Measurements from ENCODE around the gene NR3C1.

NR3C1 gene

GRCh38 chr5:143274952-143275351, 128.5 kb downstream of the NR3C1 start:
- FAIRE-seq = no peak
- no peak for TF ChIP-seq CTCF (IDR thresholded peaks at IDR 0.05; ENCODE audit: insufficient read depth, missing control alignments)

GRCh38 chr5:143271431-143271830, 132.1 kb downstream of the NR3C1 start:
- no peak for TF ChIP-seq CTCF (IDR thresholded peaks at IDR 0.05; ENCODE audit: insufficient read depth, missing control alignments)
- no peak for FAIRE-seq
- DNase-seq (ENCODE audit: insufficient read length, low spot score) = no peak

More at GRCh38 chr5:143274952-143275351, 128.5 kb downstream of the NR3C1 start:
- DNase-seq (ENCODE audit: insufficient read length, low spot score) = no peak

GRCh38 chr5:143268388-143268787, 135.1 kb downstream of the NR3C1 start:
- DNase-seq (ENCODE audit: insufficient read length, low spot score) (no peak), FAIRE-seq (no peak)
- no peak for TF ChIP-seq CTCF (IDR thresholded peaks at IDR 0.05; ENCODE audit: insufficient read depth, missing control alignments)

- no peak for TF ChIP-seq CTCF (IDR thresholded peaks at IDR 0.05; ENCODE audit: insufficient read depth, missing control alignments)
- DNase-seq (ENCODE audit: insufficient read length, low spot score) (no peak), FAIRE-seq (no peak)
Measured at GRCh38 chr5:143267186-143267585, 136.3 kb downstream of the NR3C1 start.

GRCh38 chr5:143265995-143266394, 137.5 kb downstream of the NR3C1 start:
- no peak for TF ChIP-seq CTCF (IDR thresholded peaks at IDR 0.05; ENCODE audit: insufficient read depth, missing control alignments)
- FAIRE-seq = no peak
- no peak for DNase-seq (ENCODE audit: insufficient read length, low spot score)

DNA sequence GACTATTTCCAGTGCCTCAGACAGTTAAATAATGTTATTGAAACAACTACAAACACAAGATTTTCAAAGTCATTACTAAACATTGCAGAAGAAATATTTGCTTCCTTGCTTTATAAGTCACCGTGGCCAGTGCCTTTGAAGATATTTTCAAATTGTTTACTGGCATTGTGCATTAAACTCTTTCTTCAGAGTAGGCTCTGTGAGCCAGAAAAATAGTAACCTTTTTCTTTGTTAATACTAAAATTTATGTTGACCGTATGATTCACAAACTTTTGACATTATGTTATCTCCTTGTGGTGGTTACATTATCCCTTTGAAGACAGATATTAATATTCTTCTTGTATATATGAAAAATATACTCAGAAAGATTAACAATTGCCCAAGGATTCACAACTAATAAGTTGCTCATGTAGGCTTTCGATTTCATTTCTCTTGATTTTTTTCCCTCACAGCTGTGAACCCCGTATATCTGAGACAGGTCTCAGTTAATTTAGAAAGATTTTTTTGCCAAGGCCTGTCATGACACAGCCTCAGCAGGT, 140.1 kb downstream of the NR3C1 start:
- no peak for DNase-seq (ENCODE audit: insufficient read length, low spot score)
- no peak for TF ChIP-seq CTCF (IDR thresholded peaks at IDR 0.05; ENCODE audit: insufficient read depth, missing control alignments)

DNA sequence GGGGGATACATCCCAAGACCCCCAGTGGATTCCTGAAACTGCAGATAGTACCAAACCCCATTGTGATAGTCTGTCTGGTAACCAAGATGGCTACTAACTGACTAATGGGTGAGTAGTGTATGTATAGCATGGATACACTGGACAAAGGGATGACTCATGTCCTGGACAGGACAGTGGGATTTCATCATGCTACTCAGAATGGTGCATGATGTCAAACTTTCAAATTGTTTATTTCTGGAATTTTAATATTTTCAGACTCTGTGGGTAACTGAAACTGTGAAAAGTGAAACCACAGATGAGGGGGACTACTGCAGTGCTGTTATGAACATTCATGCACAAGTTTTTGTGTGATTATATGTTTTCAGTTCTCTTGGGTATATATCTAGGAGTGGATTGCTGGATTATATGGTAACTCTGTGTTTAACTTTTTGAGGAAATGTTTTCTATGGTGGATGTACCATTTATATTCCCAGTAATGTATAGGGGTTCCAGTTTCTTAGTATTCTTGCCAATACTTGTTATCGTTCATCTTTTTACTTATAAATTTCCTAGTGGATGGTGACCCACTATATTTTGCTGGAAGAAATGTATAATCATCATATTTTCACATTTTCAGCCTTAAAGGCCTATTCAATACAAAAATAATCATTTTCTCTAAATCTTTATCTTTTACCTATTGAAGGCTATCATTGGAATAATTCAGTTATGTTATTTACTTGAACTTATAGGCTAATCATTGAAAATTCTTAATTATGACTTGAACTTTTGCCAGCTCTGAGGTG, 140.9 kb downstream of the NR3C1 start:
- FAIRE-seq = no peak
- no peak for DNase-seq (ENCODE audit: insufficient read length, low spot score)
- TF ChIP-seq CTCF (IDR thresholded peaks at IDR 0.05; ENCODE audit: insufficient read depth, missing control alignments) = no peak

More for the DNA sequence above, 140.1 kb downstream of the NR3C1 start:
- FAIRE-seq = no peak

Data from D721Med (cell line).